Endometrium (tissue), 2 donors: ENCODE results near the gene HCFC1R1.

Source experiments
- FAIRE-seq: peaks from 2 replicates; lab custom pipeline; 2012; peaks lifted over from hg19 to GRCh38; lab: Jason Lieb, UNC
- donor health status: control.
- donor health status: control.

HCFC1R1 gene

DNA sequence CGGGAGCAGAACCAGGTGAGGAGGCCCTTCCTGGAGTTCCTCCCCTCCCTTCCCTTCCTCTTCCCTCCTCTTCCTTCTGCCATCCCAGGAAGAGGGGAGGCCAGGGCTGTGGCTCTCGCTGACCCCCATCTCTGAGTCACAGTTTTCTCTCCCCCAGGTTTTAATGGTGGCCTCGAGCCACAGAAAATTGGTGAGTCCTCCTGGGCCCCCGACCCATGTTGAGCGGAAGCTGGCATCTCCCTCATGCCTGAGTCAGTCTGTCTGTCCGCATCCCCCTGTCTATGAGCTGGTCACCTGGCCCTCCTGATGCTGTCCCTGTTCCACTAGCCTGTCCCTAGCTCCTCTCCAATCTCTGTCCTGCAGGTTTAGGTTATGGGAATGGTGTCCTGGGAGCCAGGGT, 23.8 kb downstream of the HCFC1R1 start:
- no peak for FAIRE-seq

DNA sequence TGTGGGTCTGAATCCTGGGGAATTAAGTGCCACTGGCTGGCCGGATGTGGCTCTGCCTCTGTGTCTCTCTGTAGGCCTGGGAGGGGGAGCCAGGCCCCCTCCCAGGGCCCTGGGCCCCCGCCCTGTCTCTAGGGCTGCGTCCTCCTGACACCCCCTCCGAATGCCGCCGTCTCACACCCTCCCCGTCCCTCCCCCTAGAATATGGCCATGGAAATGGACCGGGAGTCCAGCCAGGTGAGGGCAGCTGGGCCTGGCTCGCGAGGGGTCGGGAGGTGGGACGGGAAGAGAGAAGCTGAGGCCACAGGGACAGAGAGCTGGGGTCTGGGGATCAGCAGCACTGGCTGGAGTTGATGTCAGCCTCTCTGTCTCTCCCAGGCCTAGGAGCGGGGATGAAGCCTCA, 27.4 kb downstream of the HCFC1R1 start:
- no peak for FAIRE-seq

DNA sequence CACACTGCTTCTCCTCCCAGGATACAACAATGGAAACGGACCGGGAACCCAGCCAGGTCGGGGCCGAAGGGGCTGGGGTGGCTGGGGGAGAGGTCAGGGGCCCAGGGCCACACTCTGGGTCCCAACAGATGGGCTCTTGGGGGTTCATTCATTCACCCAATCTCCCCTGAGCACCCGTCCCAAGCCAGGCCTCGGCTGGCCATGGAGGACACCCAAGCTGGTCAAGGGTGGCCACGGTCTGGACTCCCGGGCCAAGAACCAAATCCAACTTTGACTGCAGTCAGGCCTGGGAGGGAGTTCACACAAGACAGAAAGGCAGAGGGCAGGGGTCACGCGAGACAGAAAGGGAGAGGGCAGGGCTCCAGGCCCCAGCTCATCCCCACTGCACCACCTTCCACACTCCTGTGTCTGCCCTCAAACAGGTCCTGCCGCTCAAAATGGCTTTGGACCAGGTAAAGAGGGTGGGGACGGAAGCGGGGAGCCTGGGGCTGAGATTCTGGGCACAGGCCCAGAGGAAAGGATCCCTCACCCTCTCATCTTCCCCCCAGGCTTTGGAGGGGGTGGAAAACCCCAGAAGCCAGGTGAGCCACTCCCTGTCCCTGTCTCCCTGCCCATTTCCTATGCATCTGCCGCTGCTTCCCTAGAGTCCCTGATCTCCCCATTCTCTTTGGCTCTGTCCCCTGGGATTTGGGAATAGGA, 31.2 kb downstream of the HCFC1R1 start:
- no peak for FAIRE-seq

DNA sequence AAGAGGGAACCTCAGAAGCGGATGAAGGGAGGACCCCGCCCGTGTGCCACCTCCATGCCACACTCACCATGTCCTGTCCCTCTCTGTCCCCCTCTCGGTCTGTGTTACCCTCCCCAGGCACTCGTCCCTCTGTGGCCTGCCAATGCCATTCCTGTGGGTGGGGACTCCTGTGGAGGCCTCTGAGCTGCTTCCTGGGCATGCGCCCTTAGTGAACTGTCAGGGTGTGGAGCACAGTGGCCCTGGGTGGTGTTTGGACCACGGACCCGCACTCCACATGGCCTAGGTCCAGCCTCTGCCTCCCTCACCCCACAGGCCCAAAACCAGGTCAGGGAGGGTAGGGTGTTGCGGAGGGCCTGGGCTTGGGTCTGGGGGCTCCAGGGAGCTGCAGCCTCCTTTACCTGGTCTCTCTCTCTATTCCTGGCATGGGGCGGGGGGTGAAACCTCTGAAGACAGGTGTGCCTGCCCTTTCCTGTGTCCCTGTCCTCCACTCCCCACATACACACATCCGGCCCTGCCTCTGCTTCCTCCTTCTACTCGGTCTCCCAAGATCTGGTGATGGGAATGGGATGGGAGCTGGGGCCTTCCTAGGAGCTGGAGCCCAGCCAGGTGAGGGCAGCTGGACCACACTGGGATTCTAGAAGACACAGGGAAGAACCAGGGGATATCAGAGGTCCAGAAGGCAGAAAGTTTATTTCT, 32.0 kb downstream of the HCFC1R1 start:
- no peak for FAIRE-seq

DNA sequence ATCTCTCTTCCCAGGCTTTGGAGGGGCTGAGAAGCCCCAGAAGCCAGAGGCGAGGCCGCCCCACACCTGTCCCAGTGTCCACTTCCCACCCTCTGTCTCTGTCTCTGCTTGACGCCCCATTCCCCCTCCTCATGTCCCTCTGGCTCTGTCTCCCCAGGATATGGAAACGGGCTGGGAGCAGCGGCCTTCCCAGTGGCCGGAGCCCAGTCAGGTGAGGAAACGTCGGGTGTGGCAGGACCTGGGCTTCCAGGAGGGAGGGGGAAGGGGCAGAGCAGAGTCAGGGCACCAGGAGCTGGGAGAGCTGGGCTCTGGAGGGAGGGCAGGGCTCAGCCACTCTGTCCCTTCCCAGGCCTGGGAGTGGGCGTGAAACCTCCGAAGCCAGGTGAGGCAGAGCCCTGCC, 32.9 kb downstream of the HCFC1R1 start:
- no peak for FAIRE-seq

DNA sequence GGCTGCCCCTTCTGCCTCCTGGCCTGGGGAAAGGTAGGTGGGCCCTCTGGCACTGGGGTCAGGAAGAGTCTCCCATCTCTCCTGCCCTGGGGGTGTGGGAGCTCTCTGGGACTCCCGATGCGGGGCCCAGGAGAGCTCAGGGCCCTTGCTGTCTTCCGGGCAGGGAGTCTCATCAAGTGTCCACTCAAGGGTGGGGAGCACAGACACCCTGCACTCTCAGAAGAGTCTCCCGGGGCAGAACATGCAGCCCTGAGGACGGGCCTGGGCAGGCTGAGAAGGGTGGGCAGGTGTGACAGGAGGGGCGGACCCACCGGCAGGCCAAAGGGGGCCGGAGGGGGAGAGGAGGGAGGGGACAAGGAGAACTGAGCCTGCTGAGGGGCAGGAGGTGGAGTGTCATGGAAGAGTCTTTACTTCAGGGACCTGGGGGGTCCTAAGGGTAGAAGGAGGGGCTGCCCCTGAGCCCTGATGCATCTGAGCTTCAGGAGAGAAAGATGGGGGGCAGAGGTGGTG, 35.1 kb downstream of the HCFC1R1 start:
- FAIRE-seq: no peak

DNA sequence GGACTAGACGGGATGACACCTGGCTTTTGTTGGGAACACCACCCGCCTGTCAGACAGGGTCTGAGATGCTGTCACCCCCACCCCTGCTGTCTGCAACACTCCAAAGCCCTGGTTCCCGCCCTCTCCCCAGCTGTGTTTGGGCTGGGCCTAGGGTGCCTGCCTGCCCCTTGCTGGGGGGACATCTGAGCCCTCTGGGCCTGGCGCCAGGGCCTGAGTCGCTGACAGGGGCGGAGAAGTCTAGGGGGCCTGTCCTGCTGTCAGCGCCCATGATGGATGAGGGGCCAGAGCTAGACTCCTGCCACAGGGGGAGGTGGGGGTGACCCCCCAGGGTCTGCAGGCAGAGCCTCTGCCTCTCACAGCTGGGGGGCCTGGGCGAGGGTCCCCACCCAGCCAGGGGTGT, 35.9 kb downstream of the HCFC1R1 start:
- no peak for FAIRE-seq

DNA sequence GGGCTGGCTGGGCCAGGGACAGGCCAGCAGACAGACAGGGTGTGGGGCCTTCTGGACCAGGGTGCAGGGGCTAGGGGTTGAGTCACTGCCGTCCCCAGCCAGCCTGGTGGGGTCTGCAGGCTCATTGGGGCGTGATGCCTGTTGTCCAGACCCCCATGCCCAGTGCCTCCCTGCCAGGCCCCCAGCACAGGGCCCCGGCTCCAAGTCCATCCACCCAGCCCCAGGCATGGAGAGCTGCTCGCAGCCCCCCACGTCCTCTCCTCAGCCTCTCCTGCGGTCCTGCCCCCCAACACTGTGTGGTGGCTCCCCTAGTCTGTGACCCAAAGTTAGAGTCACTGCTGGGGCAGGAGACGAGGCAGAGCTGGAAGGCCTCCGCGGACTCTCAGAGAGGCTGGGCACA, 36.5 kb downstream of the HCFC1R1 start:
- no peak for FAIRE-seq

DNA sequence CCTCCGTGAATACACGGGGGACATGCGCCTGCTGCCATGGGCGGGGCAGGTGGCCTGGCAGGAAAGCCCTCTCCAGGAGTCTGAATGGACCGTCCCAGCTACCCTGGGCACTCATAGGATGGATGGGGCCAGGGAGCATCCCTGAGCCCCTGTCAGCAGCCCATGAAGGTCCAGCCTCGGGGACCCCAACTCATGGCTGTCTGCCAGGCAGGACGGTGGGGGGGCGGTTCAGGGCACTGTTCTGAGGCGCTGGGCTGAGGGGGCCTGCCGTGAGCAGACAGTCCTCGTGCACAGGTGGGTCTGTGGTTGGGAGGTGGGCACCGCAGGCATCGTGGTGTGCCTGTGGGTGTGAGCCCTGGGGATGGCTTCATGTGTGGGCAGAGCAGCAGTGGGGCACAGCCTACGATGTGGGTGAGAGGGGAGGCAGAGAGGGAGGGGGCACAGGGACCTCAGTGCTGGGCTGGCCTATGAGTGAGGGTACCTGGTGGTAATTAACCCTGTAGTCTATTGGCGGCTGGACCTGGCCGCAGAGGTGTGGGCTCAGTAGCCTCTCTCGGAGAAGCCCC, 37.0 kb downstream of the HCFC1R1 start:
- FAIRE-seq: no peak

DNA sequence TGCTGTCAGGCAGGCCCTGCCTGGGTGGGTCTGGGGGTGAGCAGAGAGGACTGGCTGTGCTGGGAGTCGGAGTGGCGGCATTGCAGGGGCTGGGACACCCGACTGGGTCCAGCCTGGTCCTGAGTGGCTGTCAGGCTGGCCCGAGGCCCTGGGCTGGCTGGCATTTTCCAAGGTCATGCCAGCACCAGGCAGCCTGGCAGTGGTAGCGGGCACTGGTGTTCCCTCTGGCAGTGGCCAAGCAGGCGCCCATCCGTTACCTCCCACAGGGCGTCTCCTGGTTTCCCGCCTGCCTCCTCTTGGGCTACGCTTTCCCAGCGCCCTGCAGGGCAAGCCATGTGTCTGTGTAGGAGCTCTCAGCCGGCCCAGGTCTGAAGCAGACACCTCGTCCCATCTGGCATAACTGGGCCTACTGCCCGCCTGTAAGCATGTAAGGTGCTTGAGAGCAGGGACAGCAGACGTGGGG, 37.8 kb downstream of the HCFC1R1 start:
- no peak for FAIRE-seq

DNA sequence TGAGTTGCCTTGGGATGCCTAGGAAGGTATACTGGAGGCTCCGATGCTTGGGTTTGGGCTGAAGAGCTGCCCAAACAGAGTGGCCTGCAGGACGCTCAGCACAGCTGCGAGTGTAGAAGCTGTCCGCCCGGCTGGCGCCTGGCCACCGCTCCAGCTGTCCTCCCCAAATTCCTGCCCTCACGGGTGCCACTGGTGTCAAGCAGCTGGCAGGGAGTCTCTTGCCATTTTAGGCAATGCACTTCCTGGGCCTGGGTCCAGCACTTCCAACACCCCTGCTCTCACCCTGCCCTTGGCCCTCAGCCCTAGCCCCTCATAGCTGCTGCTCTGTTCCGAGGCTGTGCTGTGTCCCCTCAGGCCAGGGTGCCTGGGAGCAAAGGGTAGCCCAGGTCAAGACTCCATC, 38.3 kb downstream of the HCFC1R1 start:
- FAIRE-seq: no peak

DNA sequence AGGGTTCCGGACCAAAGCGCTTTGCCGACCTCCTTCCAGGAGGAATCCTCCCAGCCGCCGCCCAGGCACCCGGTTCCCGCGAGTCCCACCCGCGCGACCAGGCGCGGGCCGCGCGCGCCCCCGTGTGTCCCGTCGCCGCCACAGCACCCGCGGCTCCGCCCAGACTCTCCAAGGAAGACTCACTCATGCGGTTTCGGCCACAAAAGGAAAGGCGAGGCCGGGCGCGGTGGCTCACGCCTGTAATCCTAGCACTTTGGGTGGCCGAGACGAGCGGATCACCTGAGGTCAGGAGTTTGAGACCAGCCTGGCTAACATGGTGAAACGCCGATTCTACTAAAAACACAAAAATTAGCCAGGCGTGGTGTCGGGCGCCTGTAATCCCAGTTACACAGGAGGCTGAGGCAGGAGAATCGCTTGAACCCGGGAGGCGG, 40.0 kb downstream of the HCFC1R1 start:
- no peak for FAIRE-seq

DNA sequence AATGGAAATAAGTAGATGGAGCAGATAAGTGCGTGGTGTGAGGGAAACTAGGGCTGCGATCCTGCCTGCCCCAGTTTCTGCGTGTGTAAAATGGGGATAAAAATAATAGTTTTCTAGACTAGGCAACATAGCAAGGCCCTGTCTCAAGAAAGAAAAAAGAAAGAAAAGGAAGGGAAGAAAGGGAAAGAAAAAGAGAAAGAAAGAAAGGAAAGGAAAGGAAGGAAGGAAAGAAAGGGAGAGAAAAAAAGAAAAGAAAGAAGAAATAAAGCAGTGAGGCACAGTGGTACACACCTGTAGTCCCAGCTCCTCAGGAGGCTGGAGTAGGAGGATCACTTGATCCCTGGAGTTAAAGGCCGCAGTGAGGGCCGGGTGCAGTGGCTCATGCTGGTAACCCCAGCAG, 41.3 kb downstream of the HCFC1R1 start:
- FAIRE-seq: no peak

DNA sequence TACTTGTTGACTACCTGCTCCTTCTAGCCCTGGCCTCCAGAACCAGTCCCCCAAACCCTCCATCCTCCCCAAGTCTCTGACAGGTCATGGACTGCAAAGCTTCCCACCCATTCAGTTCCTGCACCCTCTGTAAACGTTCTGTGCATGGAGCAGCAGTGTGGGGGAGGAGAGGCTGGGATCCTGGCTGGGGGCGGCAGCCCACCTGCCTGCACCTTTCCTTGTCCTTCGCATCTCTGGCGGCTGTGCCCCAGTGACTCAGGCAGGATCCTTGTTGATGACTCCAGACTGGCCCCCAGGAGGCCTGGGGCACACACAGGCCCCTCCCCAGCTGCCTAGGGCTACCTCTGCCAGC, 41.9 kb downstream of the HCFC1R1 start:
- no peak for FAIRE-seq

DNA sequence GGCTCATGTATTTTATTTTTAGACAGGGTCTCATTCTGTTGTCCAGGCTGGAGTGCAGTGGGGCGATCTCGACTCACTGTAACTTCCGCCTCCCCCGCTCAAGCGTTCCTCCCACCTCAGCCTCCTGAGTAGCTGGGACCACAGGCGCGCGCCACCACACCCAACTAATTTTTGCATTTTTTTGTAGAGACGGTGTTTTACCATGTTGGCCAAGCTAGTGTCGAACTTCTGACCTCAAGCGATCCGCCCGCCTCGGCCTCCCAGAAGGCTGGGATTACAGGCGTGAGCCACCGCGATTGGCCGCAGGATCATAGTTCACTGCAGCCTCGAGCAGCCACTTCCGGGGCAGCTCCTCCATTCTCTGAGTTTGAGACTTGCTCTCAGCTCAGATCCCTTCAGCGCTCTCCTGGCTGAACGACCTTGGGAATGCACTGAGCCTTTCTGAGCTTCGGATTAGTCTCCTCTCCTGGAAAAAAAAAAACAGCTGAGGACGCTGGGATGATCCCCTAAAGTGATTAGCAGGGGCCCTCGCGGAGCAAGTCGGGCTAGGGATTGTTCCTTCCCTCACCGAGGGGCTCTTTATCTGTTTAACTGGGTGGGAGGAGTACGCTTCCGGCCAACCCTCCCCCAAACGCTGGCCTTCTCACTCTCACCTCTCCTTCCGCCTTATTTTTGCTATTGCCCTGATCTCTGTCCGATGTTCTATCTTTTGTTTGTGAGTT, 42.4 kb downstream of the HCFC1R1 start:
- no peak for FAIRE-seq

DNA sequence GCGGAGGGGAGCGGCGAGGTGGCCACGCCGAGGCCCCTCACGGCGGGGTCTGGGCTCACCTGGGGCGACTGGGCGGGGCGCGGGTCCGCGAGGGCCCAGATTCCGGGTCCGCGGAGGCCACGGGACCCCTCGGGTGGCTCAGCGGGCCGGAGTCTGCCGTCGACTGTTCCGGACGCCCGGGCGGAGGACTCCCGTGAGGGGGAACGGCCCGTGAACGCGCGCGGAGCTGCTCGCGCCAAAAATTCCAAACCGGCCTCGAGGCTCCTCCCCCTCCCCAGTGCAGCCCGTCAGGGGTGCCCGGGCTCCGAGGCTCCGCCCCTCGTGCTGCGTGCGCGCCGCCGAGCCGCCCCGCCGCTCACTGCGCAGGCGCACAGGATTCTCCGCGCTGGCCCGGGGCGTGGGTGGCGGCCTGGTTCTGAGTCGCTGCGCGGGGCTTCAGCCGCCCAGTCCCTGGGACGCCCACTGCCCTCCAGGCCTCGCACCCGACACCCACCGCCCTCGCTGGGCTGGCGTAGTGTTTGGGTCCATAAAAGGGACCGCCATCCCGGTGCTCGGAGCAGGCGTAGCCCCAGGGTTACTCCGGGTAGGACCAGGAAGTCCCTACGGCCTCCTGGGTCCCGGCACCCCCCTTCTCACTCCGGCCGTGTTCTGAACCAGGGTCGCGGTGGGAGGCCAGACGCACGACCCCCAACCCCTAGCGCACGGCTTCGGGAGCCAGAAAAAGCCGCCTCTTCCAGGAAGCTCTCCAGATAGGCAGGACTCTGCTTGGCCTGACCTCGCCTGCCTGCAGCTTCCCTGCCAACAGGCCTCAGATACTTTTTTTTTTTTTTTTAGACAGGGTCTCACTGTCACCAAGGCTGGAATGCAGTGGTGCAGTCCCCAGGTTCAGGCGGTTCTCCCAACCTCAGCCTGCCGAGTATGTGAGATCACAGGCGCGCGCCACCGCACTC, 43.2 kb downstream of the HCFC1R1 start, which contains the start of gene PKMYT1:
Gene PKMYT1, minus strand, starts transcription at position 220 of the 950 bp plus-strand sequence. CDS start 789 bp downstream, outside the sequence.
- FAIRE-seq: no peak

DNA sequence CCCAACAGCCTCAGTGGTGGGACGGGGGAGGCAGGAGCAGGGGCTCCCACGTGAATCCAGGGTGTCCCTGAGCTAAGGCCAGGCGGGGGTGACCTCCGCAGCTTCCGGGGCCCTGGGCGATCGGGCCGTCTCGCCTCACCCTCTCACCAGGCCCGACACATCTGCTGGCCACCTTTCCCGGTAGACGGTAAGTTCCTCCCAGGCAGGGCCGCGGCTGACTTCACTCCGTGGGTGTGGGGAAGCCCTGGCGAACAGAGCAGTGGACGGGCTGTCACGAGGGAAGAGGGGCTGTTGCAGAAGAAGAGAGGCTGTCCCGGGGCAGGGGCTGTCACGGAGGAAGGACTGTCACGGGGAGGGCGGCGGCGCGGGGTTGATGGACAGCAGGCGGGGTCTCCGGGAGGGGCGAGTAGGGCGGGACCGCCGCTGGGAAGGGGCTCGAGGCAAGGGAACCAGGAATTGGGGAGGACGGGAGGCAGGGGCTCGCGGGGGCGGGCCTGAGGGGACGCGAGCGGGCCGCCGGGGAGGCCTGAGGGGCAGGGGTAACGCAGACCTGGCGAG, 44.0 kb downstream of the HCFC1R1 start:
- no peak for FAIRE-seq

DNA sequence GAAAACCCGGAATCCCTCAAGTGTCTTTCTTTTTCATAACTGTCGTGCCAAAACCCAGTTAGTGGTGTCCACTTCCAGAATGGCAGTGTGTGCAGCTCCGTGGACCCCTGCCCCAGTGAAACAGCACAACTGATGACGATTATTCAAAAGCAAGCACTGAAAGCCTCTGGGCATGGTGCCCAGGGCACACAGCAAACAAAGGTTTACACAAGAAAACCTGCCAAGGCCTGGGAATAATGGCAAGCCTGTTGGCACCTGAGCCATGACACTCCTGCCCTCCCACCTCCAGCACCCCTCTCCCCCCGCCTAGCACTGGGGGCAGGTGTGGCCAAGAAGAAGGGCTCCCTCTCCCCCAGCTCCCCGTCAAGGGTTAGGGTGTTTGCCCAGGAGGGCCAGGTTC, 46.3 kb downstream of the HCFC1R1 start:
- FAIRE-seq: no peak

DNA sequence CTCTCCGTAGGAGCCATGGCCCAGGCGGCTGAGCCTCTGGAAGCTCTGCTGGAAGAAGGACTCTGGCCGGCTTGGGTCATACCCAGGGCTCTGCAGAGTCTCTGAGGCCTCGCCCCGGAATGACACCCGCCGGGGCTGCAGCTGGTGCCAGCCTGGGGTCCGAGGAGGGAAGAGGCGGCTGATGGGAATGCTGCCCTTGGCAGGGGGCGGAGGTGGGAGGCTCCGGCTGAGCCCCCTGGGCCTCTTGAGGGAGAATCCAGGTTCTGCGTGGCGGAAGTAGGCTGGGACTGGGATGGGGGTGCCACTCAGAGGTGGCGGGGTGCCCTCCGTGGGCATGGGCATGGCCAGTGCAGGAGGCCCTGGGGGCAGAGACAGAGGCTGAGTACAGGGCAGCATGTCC, 47.1 kb downstream of the HCFC1R1 start:
- no peak for FAIRE-seq

DNA sequence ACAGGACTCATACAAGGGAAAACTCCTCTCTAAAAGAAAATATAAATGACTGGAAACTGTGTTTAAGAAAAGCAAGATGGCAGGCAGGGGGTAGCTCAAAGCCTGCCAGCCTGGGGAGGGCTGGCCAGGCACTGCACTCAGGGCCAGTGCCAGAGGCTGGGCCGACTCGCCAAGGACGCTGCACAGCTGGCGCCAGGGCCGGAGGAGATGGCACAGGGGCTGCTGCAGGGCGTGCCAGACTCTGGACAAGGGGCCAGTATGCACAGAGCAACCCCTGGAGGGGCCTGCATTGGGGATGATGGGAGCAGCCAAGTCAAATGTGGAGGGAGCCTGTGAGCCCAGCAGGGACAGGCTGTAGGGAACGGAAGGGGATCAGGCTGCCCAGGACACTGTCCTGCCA, 47.5 kb downstream of the HCFC1R1 start:
- no peak for FAIRE-seq

DNA sequence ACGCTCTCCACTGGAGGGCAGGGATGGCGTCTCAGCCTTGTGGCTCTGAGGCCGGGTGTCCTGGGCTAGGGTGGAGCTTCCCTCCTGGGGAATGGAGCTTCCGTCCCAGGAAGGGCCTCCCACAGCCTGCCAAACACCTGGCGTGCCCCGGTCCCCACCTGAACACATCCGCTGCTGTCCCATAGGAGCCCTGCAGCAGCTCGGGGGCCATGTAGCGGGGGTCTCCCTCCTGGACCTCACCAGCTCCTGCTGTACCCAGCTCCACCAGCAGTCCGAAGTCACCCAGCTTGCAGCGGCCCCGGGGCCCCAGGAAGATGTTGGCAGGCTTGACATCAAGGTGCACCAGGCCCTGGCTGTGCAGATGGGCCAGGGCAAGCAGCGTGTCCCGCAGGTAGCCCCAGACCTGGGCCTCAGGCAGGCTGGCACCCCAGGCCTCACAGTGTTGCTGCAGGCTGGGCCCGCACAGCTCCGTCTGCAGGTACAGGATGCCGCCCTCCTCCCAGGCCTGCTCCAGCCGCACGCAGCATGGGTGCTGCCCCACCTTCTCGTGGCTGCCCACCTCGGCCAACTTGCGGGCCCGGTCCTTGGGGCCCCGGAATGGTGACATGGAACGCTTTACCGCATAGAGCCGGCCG, 48.5 kb downstream of the HCFC1R1 start:
- no peak for FAIRE-seq
